DOHH2 (cell line): ENCODE measurements around the gene LHX6.

Experiments used
- H3F3A ChIP-seq: fragments of 200-600 bp; sonication (generic), shearing (Covaris generic); 2 replicates; pipeline ENCODE4 v1.6.0; 2016; ENCODE audit warnings: antibody characterized with exemption, mild to moderate bottlenecking; ENCODE audit not compliant: control insufficient read depth, insufficient read depth
- H3K27ac ChIP-seq: fragments of 200-600 bp; sonication (generic); 2 replicates; pipeline ENCODE4 v1.5.1; 2014; ENCODE audit warnings: low read depth, mild to moderate bottlenecking, low read length, moderate library complexity
- H3K27me3 ChIP-seq: fragments of 200-600 bp; sonication (generic); 2 replicates; pipeline ENCODE4 v1.6.1; 2014; ENCODE audit warnings: mild to moderate bottlenecking, low read length, mixed read lengths; ENCODE audit not compliant: control insufficient read depth
- H3K36me3 ChIP-seq: fragments of 200-600 bp; sonication (generic); 2 replicates; pipeline ENCODE4 v1.6.1; 2014; ENCODE audit warnings: mild to moderate bottlenecking, low read length, moderate library complexity, mixed read lengths; ENCODE audit not compliant: control insufficient read depth
- H3K4me1 ChIP-seq: fragments of 200-600 bp; sonication (generic); 2 replicates; pipeline ENCODE4 v1.6.1; 2014; ENCODE audit warnings: mild to moderate bottlenecking, low read length, mixed read lengths; ENCODE audit not compliant: control insufficient read depth
- H3K4me2 ChIP-seq: fragments of 200-600 bp; sonication (generic); 2 replicates; pipeline ENCODE4 v1.6.0; 2014; ENCODE audit warnings: mild to moderate bottlenecking, low read length, moderate library complexity
- H3K4me3 ChIP-seq: fragments of 200-600 bp; sonication (generic); 2 replicates; pipeline ENCODE4 v1.5.1; 2014; ENCODE audit warnings: mild to moderate bottlenecking, low read length, mixed read lengths
- H3K79me2 ChIP-seq: fragments of 200-600 bp; sonication (generic); 2 replicates; pipeline ENCODE4 v1.6.1; 2014; ENCODE audit warnings: mild to moderate bottlenecking, low read length, mixed read lengths; ENCODE audit not compliant: control insufficient read depth
- H3K9me2 ChIP-seq: fragments of 200-600 bp; sonication (generic); replicated peaks from 2 replicates; pipeline ENCODE4 v1.6.1; 2014; ENCODE audit warnings: mild to moderate bottlenecking, low read length, mixed read lengths; ENCODE audit not compliant: control insufficient read depth
- H3K9me3 ChIP-seq: fragments of 200-600 bp; sonication (generic); 2 replicates; pipeline ENCODE4 v1.6.1; 2014; ENCODE audit warnings: antibody characterized with exemption, low read length, mixed read lengths; ENCODE audit not compliant: control insufficient read depth, insufficient read depth
- H4K20me1 ChIP-seq: fragments of 200-600 bp; sonication (generic); 2 replicates; pipeline ENCODE4 v1.6.0; 2014; ENCODE audit warnings: low read depth, mild to moderate bottlenecking, antibody characterized with exemption, low read length, moderate library complexity; ENCODE audit not compliant: control insufficient read depth, insufficient read depth
- EZH2phosphoT487 ChIP-seq: fragments of 200-600 bp; sonication (generic); IDR thresholded peaks from 2 replicates; pipeline ENCODE4 v1.6.1; 2017; ENCODE audit warnings: borderline replicate concordance, mild to moderate bottlenecking, antibody characterized with exemption, low read length, moderate library complexity, mixed read lengths
- TF ChIP-seq, protein P1 (sequence below): fragments of 200-600 bp; sonication (generic); IDR thresholded peaks from one replicate; pipeline ENCODE4 v1.5.1; 2014; ENCODE audit warnings: antibody characterized with exemption, mild to moderate bottlenecking, low read depth, low read length; ENCODE audit not compliant: poor library complexity, severe bottlenecking

LHX6 gene

DNA sequence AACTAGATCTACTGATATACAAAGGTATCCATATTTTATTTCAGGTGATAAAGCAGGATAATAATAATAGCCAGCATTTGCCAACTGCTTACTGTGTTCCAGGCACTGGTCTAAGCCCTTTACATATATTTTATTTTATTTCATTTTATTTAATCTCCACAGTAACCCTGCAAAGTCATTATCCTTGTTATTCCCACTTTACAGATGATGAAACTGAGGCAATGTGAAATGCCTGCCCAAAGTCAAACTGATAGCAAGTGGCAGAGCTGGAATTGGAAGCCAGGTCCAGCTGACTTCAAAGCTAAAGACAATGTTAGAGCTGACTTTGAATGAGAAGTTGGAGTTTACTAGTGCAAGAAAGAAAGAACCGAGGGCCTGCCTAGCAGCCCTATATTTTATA is 44.2 kb downstream of the LHX6 start:
- H3K79me2 ChIP-seq, result no peaks in the 10 kb centered on the region
- H3K27me3 ChIP-seq, result peaks cover 2% of the 10 kb centered on the region; the same call in 1 of the 2 replicates
- no peaks in the 10 kb centered on the region for H3K4me1 ChIP-seq
- no peaks in the 10 kb centered on the region for H3K9me3 ChIP-seq
- H3K4me3 ChIP-seq, result no peak overlapping the region
- H3K27ac ChIP-seq, result no peak overlapping the region
- no peaks in the 10 kb centered on the region for H4K20me1 ChIP-seq
- no peak overlapping the region for H3K4me2 ChIP-seq
- H3F3A ChIP-seq, result no peaks in the 10 kb centered on the region
- no peaks in the 10 kb centered on the region for H3K36me3 ChIP-seq
- H3K9me2 ChIP-seq, result no peaks in the 10 kb centered on the region
- no peak for TF ChIP-seq EZH2phosphoT487
- TF ChIP-seq, protein P1, sequence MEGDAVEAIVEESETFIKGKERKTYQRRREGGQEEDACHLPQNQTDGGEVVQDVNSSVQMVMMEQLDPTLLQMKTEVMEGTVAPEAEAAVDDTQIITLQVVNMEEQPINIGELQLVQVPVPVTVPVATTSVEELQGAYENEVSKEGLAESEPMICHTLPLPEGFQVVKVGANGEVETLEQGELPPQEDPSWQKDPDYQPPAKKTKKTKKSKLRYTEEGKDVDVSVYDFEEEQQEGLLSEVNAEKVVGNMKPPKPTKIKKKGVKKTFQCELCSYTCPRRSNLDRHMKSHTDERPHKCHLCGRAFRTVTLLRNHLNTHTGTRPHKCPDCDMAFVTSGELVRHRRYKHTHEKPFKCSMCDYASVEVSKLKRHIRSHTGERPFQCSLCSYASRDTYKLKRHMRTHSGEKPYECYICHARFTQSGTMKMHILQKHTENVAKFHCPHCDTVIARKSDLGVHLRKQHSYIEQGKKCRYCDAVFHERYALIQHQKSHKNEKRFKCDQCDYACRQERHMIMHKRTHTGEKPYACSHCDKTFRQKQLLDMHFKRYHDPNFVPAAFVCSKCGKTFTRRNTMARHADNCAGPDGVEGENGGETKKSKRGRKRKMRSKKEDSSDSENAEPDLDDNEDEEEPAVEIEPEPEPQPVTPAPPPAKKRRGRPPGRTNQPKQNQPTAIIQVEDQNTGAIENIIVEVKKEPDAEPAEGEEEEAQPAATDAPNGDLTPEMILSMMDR, result no peak

DNA sequence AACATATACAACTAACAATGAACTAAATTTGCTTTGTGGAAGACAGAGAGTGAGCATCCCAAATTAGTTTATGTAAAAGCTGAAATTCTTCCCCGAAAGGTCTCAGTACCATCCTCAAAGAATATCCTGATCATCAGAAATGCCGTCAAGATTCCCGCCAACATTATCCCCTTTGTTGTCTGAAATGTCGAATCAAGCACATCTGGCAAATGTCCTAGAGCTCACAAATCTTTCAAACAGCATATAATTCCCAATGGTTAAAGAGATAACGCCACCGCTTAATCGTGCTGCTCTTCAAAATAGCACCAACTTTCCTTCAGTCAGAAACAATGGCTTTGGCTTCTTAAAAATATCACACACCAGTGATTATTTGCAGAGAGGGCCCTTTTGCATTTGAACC is 45.3 kb downstream of the LHX6 start:
- Histone ChIP-seq H3K9me2 (no peaks in the 10 kb centered on the region), H3K27me3 (peaks cover 4% of the 10 kb centered on the region), H3K27ac (no peak overlapping the region), H3K9me3 (no peaks in the 10 kb centered on the region), H3K4me3 (no peak overlapping the region), H3K36me3 (no peaks in the 10 kb centered on the region), H4K20me1 (no peaks in the 10 kb centered on the region), H3F3A (no peaks in the 10 kb centered on the region), H3K79me2 (no peaks in the 10 kb centered on the region), H3K4me1 (no peaks in the 10 kb centered on the region), H3K4me2 (no peak overlapping the region)
- TF ChIP-seq EZH2phosphoT487, result no peak
- TF ChIP-seq, protein P1, result no peak

DNA sequence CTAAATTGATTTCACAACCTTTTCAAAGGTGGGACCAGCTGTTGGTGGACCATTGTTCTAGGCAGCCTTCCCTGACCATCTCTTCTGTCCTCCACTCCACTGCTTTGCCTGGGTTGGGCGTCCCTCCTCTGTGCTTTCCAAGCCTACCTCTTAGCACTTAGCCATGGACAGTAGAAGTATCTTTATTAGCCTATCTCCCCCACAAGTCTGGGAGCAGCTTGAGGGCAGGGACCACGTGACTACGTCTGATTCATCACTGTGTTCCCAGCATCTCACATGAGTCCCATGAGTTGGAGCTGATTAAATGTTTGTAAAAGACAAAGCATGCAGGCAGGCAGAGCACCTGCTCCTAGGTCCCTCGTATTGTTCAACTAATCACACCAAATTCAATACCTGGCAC is 48.1 kb downstream of the LHX6 start:
- H4K20me1 ChIP-seq, result no peaks in the 10 kb centered on the region
- no peaks in the 10 kb centered on the region for H3K9me3 ChIP-seq
- H3K79me2 ChIP-seq, result no peaks in the 10 kb centered on the region
- TF ChIP-seq, protein P1, result no peak
- TF ChIP-seq EZH2phosphoT487, result no peak
- no peaks in the 10 kb centered on the region for H3K4me1 ChIP-seq
- H3K27ac ChIP-seq, result no peak overlapping the region
- H3K4me2 ChIP-seq, result no peak overlapping the region
- H3K4me3 ChIP-seq, result no peak overlapping the region
- H3K36me3 ChIP-seq, result no peaks in the 10 kb centered on the region
- no peaks in the 10 kb centered on the region for H3K9me2 ChIP-seq
- H3F3A ChIP-seq, result no peaks in the 10 kb centered on the region
- peaks cover 4% of the 10 kb centered on the region for H3K27me3 ChIP-seq

DNA sequence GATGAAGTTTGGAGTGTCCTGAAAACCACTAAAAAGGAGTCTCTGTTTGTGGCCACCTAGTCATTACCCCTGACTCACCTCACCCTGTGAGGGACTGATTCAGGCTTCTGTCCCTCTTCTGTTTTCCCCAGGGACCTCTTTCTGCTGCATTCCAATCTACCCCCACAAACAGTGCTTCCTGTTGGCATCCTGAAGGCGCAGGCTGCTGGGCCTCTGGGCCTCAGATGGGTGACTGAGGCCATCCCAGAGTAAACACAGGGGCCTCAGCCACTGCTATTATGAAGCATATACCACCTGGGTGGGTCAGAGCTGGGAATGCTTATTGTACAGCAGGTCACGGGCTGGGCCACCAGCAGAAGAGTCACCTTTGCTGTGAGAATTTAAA is 49.1 kb downstream of the LHX6 start:
- TF ChIP-seq, protein P1, result no peak
- no peaks in the 10 kb centered on the region for H3K4me1 ChIP-seq
- no peaks in the 10 kb centered on the region for H3K79me2 ChIP-seq
- no peaks in the 10 kb centered on the region for H3K9me3 ChIP-seq
- H3K27me3 ChIP-seq, result peaks cover 4% of the 10 kb centered on the region
- H3K36me3 ChIP-seq, result no peaks in the 10 kb centered on the region
- H4K20me1 ChIP-seq, result no peaks in the 10 kb centered on the region
- H3K9me2 ChIP-seq, result no peaks in the 10 kb centered on the region
- H3K4me2 ChIP-seq, result no peak overlapping the region
- H3K4me3 ChIP-seq, result no peak overlapping the region
- H3F3A ChIP-seq, result no peaks in the 10 kb centered on the region
- H3K27ac ChIP-seq, result no peak overlapping the region
